Activated CD8-positive, alpha-beta memory T cell treated with anti-CD3 and anti-CD28 coated beads, Interleukin-2, amount 50 U/mL, for 24 hours (primary cell): ENCODE data around the gene ADCY3.

Source experiments
- DNase-seq: peaks from one replicate; pipeline ENCODE4 v3.0.0-alpha.2; 2020; ENCODE audit errors: extremely low read depth

ADCY3 gene

DNA sequence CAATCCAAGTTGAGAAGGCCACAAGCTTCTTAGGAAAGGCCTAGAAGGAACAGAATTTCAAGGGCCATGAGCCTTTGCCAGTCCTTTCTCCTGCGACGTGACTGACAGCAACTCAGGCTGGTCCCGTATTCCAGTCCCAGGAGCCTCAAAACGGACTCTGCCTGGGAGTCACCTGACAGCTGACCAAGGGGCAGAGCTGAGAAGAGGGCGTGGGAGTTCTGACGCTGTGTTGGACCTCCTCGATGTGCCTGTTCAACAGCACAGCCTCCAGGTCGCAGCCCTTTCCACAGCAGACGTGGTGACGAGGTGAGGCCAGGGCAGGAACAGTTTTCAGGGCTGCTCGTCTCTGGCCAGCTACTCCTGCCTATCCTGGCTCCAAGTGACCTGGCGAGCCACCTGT, 89.3 kb downstream of the ADCY3 start:
- no peak for DNase-seq

DNA sequence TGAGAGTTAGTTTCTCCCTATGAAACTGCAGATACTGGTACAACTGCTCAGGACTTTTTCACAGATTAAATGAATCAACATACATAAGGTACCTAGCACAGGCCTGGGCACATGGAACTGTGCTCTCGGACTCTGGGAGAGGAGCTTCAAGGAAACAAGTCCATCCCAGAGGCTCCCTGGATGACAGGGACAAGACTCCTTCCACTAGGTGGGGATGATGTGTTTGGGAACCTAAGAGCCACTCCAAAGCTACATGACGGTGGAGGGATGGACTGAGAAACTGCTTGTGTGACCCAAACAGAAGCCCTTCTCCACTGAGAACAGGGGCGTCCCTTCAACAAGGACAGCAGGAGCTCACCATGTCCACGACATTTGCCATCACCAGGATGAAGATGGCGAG, 89.7 kb downstream of the ADCY3 start:
- DNase-seq: no peak

DNA sequence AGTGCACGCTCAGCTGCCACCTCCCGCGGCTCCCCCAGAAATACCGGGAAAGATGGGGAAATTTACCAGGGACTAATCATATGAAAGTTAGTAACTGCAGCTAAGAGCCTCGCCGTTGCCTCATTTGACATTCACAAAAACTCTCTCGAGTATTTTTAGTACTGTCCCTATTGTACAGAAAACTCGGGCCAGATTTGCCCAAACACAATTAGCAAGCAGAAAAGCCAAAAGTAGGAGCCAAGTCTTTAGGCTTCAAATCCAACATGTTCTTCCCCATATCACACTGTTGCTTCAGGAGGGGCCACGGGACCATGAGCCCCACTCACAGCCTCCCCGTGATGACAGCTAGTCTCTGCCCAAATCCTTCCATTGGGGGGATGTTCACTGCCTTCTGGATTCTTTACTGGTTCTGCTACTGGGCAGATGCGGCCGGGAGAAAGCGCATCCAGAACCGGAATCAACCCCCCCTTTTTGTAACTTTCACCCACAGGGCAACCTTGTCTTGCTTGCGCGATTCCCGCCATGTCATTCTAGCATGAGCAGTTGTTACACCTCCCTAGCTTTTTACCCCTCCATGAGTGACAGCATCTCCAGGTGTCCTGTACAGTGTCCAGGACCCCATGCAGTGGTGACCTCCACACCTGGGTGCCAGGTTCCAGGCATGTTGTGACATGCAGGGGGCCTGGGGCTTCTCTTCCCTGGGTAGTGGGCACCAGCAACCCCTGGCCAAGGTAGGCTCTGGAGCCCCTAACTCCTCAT, 91.6 kb downstream of the ADCY3 start:
- no peak for DNase-seq

DNA sequence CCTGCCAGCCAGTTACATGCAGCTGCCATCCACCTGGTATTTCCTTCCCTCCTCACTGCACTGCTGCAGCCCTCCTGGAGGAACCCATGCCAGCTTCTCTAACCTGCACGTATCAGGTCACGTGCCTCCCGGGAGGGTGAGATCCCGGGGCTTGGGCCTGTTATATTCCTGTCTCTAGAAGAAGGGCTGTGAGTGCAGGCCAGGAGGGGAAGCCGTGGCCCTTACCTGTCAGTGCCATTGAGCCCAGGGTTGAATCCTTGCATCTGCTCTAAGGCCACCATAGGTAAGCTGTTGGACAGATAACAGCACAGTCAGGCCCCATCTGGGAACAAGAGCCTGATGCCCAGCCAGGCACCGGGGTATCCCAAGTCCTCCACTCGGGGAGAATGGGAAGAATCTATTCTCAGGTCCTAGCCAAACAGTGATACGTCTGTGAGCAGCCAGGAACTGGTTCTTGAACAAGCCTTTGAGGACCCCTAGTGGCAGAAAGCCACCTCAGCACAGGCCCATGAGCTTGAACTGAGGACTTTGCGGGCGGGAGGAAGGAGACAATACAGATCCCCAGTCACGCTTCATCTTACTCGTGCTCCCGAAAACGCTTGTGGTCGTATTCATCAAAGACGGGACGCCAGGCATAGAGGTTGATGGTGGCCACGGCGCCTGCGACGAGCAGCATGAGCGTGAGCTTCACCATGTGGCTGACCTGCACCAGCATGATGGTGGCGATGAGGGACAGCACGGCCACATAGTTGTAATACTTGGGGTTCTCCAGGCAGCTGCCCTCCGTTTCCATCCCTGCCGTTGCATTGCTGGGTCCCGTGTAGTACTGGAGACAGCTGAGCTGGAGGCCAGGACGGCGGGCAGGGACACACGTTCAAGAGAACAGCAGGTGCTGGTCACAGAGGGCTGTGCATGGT, 92.5 kb downstream of the ADCY3 start:
- peak; percentile 33 for DNase-seq

DNA sequence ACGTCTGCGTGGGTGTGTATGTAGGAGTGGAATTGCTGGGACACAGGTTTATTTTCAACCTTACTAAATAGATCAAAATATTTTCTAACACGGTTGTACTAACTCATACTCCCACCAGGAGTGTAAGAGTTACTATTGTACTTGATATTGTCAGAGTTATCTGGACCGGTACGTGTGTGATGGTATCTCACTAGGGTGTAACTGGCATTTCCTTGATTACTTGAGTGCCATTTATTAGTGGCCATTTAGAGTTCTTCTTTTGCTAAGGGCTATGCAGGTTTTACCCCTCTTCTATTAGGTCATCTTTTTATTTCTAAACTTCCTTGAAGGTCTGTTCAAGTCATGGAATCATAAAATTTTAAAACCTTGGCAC, 93.3 kb downstream of the ADCY3 start:
- DNase-seq: no peak

DNA sequence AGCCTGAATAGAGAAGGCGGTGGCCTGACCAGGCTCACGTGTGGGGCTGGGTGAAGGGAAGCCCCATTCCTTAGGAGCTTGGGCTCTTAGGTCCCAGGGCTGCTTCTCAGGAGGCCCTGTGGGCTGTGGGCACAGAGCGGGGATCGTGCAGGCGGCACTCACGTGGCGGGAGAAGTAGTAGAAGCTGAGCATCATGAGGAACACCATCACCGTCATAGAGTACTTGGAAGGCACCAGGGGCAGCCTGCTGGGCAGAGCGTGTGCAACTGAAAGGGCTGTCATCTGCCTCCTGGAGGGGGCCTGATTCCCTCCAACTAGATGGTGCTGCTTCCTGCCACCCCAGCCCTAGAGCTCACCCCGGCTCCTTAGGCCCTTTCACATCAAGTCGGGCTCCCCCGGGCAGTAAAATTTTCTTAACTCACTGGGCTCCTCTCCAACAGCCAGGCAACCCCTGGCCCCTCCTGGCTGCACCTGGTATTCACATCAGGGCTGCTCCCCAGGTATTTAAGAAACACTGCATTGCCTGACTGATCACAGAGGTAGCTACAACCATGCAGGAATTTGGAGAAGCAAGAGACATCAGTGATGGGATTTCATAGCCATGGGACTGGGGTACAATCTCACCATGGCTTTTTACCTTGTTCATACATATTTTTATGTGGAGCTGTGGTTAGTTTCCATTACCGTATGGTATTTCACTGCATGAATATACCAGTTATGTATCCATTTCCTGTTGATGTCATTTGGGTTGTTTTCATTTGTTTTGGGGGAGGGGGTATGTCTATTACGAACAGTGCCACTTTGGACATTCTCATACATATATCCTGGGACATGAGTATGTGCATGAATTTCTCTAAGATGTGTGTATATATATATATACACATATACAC, 93.9 kb downstream of the ADCY3 start:
- no peak for DNase-seq

DNA sequence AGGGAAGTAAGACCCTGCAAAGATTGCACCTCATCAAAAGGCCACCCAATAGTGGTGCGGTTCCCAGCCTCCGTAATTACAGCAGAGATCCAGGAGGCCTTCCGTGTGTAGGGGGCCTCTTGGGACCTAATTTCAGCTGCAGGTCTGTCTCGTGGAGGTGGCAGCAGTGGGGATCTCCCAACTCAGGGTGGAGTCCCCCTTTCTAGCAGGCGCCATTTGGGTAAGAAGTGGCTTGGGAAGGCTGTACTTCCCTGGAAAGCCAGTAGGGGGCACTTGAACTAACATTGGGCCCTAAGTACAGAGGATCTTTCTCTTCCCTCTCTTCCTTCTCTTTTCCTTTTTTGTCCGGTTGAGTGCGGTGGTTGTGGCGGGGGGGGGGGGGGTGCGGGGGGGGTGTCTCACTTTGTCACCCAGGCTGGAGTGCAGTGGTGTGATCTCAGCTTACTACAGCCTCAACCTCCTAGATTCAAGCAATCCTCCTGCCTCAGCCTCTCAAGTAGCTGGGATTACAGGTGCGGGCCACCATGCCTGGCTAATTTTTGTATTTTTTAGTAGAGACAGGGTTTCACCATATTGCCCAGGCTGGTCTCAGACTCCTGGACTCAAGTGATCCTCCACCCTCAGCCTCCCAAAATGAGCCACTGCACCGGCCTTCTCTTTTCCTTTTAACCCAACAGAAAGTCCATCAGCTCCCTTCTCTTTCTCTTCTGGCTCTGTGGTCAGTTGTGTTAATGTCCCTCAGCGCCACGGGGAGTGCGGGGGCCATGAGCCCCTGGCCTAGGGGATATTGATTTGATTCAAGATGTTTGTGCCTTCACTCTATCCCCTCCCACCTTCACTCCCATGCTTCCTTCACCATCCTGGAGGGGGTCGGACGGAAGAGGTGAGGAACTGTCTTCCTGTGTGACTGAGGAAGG, 94.8 kb downstream of the ADCY3 start:
- DNase-seq: no peak

DNA sequence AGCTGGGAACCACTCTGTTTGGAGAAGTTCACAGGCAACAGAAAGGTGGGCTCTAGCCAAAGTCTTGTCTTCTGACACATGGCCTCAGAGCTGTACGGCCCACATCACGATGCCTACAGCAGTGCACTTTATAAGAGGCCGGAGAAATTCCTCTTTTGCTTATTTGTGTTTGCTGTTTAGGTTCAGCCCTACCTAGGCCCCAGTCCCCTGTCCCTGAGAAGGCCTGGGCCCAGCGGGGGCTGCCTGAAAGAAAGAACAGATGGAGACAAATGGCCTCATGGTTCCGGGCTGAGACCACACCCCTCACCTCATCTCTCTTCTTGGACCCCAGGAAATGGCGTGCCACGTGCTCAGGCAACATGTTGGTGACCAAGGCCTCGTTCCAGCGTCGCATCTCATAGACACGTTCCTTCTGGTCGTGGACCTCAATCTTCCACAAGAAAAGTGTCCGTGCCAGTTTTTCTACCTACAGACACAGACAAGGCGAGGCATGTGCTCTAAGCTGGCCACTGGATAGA, 95.9 kb downstream of the ADCY3 start:
- no peak for DNase-seq

DNA sequence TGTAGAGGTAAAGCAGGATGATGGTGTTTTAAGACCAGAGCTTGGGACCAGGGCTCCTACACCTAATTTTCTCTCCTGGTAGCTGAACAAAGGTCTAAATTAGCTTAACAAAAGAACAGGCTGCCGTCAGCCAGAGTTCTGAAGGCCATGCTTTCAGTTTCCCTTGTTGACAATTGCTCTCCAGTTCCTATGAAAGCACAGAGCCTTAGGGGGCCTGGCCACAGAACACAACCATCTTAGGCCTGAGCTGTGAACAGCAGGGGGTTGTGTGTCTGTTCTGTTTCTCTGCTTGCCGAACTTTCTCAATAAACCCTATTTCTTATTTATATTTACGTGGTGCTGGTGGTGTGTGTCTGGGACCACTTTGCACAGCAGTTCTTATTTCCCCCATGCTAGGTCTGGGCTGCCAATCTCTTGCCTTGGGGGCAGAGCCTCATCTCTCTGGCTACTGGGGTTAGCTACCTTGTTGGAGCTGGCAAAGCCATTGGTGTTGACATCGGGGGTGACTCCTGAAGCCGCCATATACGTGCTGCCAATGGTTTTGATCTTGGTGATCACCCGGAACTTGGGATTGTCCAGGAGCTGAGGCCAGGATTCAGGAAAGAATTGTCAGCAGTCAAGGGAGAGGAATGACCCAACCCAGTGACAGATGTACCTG, 97.9 kb downstream of the ADCY3 start:
- no peak for DNase-seq

DNA sequence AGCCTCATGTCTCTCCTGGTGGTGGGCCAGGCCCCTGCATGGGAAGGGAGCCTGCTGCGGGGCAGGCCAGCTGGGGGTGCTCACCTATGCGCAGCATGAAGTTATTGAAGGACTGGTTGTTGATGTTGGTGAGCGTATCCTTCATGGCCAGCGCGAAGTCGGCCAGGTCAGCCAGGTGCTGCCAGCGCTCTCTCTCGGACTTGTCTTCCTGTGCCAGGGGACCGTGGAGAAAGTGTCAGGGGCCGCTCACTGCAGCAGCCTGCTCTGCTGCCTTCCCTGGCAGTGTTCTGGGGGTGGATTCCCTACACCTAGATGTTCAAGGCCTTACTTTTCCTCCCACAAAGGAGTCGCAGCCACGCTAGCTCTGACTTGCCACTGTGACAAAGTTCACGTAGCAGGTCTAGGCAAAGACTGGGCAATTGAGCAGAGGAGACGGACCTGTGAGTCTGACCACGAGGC, 98.6 kb downstream of the ADCY3 start:
- DNase-seq: no peak

DNA sequence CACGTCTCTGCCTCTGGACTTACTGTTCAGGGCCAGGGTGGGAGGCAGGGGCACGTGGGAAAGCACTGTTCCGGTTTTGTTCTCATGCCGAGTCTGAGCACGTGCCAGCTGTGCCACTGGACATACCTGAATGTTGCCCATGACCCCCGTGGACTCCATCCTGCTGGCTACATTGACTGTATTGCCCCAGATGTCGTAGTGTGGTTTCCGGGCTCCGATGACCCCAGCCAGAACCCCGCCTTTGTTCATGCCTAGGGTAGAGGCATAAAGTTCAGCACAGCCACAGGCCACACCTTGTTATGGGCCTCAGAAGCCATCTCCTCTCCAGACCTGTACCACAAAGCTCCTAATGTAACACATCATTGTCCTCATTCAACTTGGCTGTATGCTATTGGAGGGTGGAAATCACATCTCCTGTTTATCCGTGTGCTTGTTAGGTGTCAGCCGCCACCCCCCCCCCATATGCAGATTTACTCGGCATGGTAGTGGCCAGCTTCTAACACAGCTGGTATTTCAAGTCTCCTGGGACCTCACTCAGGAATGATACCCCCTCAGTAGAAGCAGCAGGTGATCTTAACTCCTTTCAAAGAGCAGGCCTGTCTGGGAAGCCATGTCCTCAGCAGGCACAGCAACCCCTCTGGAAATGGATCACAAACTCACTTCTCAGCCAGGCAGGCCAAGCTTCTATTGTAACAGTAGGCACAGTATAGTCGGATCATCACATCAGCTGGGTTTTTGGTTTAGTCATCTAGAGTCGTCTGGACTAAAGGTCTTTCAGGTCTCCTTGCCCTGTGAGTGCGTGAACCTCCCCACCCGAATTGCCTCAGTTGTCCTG, 99.2 kb downstream of the ADCY3 start:
- DNase-seq: no peak

DNA sequence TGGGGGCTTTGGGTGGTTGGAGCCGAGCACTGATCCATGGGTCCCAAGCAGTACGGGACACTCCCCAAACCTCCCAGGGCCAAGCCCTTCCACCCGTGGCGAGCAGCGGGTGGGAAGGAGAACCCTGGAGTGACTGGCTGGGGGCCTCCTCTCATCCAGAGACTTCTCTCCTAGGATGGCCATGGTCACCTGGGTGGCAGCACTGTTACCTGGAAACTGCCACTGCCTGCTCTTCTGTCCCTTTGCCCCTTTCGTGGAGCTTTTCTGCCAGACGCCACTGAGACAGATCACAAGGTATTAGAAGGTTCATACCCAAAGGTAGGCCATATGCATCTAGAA, 99.9 kb downstream of the ADCY3 start:
- no peak for DNase-seq

DNA sequence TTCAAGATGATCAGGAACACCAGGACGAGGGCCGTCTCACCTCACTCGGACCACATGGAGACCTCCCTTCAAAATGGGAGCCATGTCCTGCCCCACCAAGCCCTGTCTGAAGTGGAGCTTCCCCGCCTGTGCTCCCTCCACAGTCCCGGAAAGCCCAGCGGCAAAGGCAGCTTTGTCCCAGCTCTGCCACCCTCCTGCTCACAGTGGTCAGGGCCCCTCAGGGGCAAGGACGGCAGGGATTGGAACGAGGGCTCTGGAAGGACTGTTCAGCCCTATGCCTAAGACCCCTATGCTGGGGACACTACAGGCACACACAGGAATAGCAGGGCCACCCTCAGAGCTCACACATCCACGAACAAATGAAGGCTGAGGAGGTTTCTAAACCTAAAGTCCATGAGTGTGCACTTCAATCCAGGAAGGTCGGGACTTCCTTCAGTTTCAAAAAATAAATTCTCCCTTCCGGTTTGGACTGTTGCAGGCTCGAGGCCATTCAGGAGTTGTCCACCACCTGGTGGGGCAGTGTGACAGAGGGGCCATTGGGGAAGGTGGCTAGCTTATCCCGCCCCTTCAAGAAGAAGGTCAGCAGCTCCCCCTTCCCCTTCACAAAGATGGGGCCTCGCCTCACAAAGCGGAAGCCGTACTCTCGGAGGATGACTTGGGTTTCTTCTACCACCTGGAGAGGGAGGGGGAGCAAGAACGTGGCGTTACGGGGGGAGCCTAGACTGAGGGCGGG, 100.4 kb downstream of the ADCY3 start:
- DNase-seq: no peak

DNA sequence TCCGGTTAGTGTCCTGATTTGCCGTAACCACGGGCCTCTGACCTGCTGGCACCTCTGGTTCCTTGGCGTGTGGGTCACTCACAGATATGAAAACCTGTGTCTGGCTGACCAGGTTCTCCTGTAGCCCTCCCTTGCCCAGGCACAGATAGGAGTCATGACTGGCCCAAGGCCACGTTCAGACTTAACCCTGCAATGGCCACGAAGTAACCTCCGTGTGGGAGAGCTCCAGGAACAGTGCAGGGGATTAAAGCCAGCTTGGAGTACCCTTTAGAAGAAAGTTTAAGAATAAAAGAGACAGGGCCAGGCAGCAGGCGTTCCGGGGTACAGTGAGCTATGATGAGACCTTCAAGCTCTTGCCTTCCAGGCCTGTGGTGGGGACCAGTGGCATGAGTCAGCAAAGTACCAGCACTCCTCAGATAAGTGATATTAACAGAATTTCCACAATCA, 101.3 kb downstream of the ADCY3 start:
- DNase-seq: no peak

DNA sequence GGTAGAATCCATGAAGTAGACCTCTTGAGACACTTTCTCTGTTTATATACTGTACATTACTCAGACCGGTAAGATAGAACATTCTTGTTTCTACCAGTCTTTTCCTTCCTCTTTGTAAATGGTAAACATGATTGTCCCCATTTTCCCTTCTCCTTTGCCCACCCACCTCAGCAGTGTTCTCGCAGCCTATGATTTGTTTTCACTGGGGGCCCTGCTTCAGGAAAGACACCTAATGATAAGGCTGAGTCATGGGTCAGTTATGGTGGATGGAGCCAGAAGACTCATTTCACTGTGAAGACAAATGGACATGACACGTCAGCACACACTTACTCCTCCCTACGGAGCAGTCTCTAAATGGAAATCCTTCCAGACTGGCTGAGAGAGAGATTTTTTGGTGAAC, 103.2 kb downstream of the ADCY3 start:
- no peak for DNase-seq

DNA sequence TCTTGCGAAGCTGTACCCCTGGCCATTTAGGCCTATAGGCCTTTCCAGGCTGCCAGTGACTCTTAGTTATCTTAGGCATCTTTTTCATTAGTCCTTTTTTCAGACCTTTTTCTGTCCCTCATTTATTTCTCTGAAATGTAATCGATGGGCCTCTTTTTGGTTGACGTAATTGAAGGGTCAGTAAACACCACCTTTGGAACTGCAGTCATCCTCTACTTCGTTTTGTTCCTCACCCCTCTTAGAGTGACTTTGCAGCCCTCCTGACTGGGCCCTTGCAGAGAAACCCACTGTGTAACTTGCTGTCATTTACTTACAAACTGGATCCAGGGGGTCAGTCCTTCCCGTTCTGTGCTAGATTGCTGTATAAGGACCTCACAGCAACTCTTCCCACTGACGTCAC, 103.6 kb downstream of the ADCY3 start:
- DNase-seq: no peak

DNA sequence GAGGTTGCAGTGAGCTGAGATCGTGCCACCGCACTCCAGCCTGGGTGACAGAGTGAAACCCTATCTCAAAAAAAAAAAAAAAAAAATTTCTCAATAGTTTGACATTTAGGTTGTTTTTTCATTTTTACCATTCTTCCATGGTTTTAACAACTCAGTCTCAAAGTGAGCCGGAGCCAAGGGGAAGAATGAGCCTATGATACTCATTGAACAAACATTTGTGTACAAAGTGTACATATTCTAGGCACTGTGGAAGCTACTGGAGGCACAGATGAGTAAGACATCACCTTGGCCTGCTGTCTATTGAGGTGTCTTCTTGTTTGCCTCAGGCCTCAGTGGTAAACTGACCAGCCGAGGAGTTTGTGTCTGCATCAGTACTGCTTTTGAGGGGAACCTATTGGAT, 104.9 kb downstream of the ADCY3 start:
- no peak for DNase-seq

DNA sequence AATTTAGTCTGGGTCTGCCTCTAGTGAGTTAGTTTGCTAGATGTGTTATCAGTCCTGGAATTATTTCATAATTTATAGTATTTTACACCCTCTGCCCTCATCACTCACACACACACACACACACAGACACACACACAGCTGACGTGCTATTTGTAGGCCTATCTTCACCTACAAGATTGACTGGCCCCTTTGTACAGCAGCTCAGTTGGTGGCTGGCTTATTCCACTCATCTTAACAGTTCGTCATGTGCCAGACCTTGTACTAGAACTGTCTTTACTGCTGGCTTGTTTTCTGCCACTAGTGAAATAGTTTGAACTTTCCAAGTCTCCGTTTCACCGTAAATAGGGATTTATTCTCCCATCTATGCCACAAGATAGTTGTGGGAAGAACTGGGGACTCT, 105.5 kb downstream of the ADCY3 start:
- no peak for DNase-seq

DNA sequence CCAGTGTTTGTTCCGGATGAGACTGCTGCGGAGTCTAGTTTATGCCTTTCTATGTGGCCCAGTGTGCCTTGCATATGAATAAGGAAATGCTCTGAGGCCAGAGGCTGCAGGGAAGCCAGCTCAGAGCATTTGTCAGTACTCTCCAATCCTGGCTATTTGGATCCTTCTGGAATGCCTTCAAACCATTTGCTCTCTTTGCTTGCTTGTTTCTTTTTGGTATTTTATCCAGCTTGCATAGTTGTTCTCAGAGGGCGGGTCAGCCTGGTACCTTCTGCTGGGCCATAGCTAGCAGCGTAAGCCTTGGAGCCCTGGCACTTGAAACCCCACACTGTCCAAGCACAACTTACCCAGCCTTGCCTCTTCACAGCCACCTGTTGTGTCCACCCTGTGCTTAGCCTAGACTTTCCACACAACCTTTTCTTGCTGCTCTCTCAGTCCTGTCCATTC, 106.3 kb downstream of the ADCY3 start:
- DNase-seq: no peak
